Astrocyte (in vitro differentiated cells and primary cell): ENCODE data around the gene SYT8. TPM values are rescaled to one million over a fixed set of nuclear protein-coding genes. Genes with fewer than 3 reads are reported as not detected.
A peak's percentile ranks its signal among the peaks of the same experiment; 100 is the strongest.

Source experiments
- DNase-seq: peaks from one replicate; pipeline ENCODE4 v3.0.0-alpha.2; 2010; ENCODE audit warnings: low read depth
- FAIRE-seq: peaks from 2 replicates; lab custom pipeline; 2011; peaks lifted over from hg19 to GRCh38; lab: Jason Lieb, UNC
- H2AFZ ChIP-seq: 2 replicates; pipeline ENCODE4 v1.6.0; 2012; ENCODE audit warnings: low read depth, low read length, inconsistent platforms
- H3K27ac ChIP-seq: 2 replicates; pipeline ENCODE4 v1.5.1; 2011; ENCODE audit warnings: low read depth, low read length, inconsistent platforms
- H3K27me3 ChIP-seq: 2 replicates; pipeline ENCODE4 v1.6.0; 2011; ENCODE audit warnings: low read length, inconsistent platforms; ENCODE audit not compliant: insufficient read depth
- H3K36me3 ChIP-seq: 2 replicates; pipeline ENCODE4 v1.5.1; 2011; ENCODE audit warnings: low read length, inconsistent platforms; ENCODE audit not compliant: insufficient read depth
- H3K4me1 ChIP-seq: 2 replicates; pipeline ENCODE4 v1.5.1; 2011; ENCODE audit warnings: low read length, inconsistent platforms; ENCODE audit not compliant: insufficient read depth
- H3K4me2 ChIP-seq: 2 replicates; pipeline ENCODE4 v1.6.0; 2012; ENCODE audit warnings: low read length, inconsistent platforms
- H3K4me3 ChIP-seq: 2 replicates; pipeline ENCODE4 v1.5.1; 2011; ENCODE audit warnings: low read depth, mild to moderate bottlenecking, low read length, inconsistent platforms; ENCODE audit not compliant: insufficient read depth
- H3K79me2 ChIP-seq: 2 replicates; pipeline ENCODE4 v1.6.0; 2012; ENCODE audit warnings: mild to moderate bottlenecking, low read length, inconsistent platforms; ENCODE audit not compliant: insufficient read depth
- H3K9ac ChIP-seq: 2 replicates; pipeline ENCODE4 v1.6.0; 2012; ENCODE audit warnings: mild to moderate bottlenecking, low read length, inconsistent platforms
- H3K9me3 ChIP-seq: 2 replicates; pipeline ENCODE4 v1.5.1; 2012; ENCODE audit warnings: low read depth, mild to moderate bottlenecking, low read length, inconsistent platforms; ENCODE audit not compliant: insufficient read depth
- H4K20me1 ChIP-seq: 2 replicates; pipeline ENCODE4 v1.6.0; 2012; ENCODE audit warnings: low read length, inconsistent platforms; ENCODE audit not compliant: insufficient read depth
- H3K27ac Mint-ChIP-seq: one replicate; pipeline ENCODE4 v1.8.0; 2021; ENCODE audit warnings: mild to moderate bottlenecking, mixed read lengths; ENCODE audit not compliant: unreplicated experiment
- H3K27me3 Mint-ChIP-seq: one replicate; pipeline ENCODE4 v1.8.0; 2021; ENCODE audit warnings: low read depth, mixed read lengths; ENCODE audit not compliant: unreplicated experiment
- H3K36me3 Mint-ChIP-seq: one replicate; pipeline ENCODE4 v1.8.0; 2021; ENCODE audit warnings: low read depth, mixed read lengths; ENCODE audit not compliant: unreplicated experiment
- H3K4me1 Mint-ChIP-seq: one replicate; pipeline ENCODE4 v1.8.0; 2021; ENCODE audit warnings: low read depth, mixed read lengths; ENCODE audit not compliant: unreplicated experiment
- H3K4me3 Mint-ChIP-seq: one replicate; pipeline ENCODE4 v1.8.0; 2021; ENCODE audit warnings: mild to moderate bottlenecking, moderate library complexity, mixed read lengths; ENCODE audit not compliant: unreplicated experiment
- H3K9me3 Mint-ChIP-seq: one replicate; pipeline ENCODE4 v1.8.0; 2021; ENCODE audit warnings: mild to moderate bottlenecking, mixed read lengths; ENCODE audit not compliant: unreplicated experiment
- CTCF ChIP-seq: IDR thresholded peaks from 2 replicates; pipeline ENCODE4 v1.5.1; 2011; ENCODE audit warnings: low read depth, mild to moderate bottlenecking, inconsistent platforms, low read length, moderate library complexity; ENCODE audit not compliant: insufficient read depth
- EZH2 ChIP-seq: IDR thresholded peaks from 2 replicates; pipeline ENCODE4 v1.6.1; 2012; ENCODE audit warnings: mild to moderate bottlenecking, low read length, inconsistent platforms; ENCODE audit not compliant: insufficient read depth
- total RNA-seq: library from RNA; stranded (reverse); gene quantifications from 2 replicates; pipeline ENCODE4 v1.2.1, GENCODE V29; 2021

The SYT8 gene
- total RNA-seq, 1 donor from 2014 or later = 0.36 TPM

DNA sequence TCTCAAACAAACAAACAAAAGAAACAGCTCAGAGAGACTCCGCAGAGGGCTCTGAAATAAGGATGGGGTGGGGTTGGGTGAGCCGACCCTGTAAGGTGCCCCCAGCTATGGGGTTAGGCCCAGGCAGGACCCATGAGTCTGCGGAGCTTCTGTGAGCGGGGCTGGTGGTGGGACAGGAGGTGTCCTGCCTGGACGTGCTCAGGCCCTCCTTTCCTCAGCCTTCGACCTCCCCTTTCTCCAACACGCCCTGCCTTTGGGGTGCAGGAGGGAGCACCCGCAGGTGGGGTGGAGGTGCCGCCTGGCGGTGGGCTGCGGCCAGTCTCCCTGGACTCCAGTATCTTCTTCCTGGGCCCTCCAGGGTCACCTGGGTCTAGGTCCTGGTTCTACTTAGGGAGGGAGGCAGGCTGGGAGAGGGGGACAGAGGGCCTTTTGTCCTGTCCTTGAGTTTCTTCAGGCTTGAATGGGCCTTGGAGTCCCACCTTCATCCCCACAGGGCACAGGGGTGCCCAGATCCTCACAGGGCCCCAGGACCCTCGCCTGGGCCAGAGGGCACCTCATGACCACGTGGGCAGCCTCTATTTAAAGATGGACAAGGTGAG, 44.7 kb downstream of the SYT8 start:
- no peak for DNase-seq

DNA sequence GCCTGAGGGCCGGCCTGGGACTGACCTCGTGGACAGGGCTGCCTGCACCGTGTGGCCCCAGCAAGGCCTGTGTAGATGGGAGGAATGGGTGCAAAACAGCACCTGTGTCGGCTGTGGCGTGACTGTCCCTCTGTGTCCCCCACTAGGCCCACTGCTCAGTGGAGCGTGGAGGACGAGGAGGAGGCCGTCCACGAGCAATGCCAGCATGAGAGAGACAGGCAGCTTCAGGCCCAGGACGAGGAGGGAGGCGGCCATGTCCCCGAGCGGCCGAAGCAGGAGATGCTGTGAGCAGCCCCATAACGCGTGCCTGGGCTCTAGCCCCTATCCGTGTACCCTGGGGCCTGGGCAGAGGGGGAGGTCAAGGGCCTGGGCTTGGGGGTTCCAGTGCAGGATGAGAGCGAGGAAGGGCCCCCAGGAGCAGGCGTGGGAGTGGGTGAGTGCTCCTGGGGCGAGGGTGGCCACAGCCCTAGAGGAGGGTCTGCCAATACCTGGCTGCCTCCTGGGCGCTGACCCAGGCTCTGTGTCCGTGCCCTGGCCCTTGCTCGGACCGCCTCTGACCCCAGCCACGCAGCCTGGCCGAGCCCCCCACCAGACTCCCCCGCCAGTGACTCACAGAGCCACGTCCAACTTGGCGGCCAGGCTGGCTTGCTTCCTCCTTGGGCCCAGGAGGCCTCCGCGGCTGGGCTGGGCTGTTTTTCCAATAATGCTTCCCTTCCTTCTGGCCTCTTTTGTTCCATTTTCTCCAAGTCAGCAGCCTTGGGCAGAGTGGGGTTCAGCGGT, 45.3 kb downstream of the SYT8 start:
- H3K36me3 Mint-ChIP-seq = no peaks in the 10 kb centered on the region
- H3K27ac Mint-ChIP-seq = peak overlapping the region; percentile 53
- Histone ChIP-seq H3K9ac (peak overlapping the region; percentile 58), H3K36me3 (no peaks in the 10 kb centered on the region), H2AFZ (peak overlapping the region; percentile 77), H3K4me3 (no peak overlapping the region), H3K9me3 (no peaks in the 10 kb centered on the region), H3K4me2 (no peak overlapping the region), H3K4me1 (peaks cover 8% of the 10 kb centered on the region), H3K27me3 (peaks cover 2% of the 10 kb centered on the region), H4K20me1 (no peaks in the 10 kb centered on the region), H3K79me2 (no peaks in the 10 kb centered on the region), H3K27ac (no peak overlapping the region)
- no peak overlapping the region for H3K4me3 Mint-ChIP-seq
- DNase-seq (peak; percentile 13), FAIRE-seq (no peak)
- H3K4me1 Mint-ChIP-seq = no peaks in the 10 kb centered on the region
- TF ChIP-seq CTCF (no peak), EZH2 (no peak)
- no peaks in the 10 kb centered on the region for H3K9me3 Mint-ChIP-seq
- H3K27me3 Mint-ChIP-seq = no peaks in the 10 kb centered on the region

More for the DNA sequence above, 44.7 kb downstream of the SYT8 start:
- no peak overlapping the region for H3K27ac Mint-ChIP-seq
- Histone ChIP-seq H2AFZ (no peak overlapping the region), H3K9me3 (no peaks in the 10 kb centered on the region), H4K20me1 (no peaks in the 10 kb centered on the region), H3K4me3 (no peak overlapping the region), H3K27me3 (peaks cover under 1% of the 10 kb centered on the region), H3K9ac (no peak overlapping the region), H3K4me1 (peaks cover 8% of the 10 kb centered on the region), H3K4me2 (no peak overlapping the region), H3K36me3 (no peaks in the 10 kb centered on the region), H3K27ac (no peak overlapping the region), H3K79me2 (no peaks in the 10 kb centered on the region)
- FAIRE-seq = no peak
- H3K27me3 Mint-ChIP-seq = no peaks in the 10 kb centered on the region
- no peaks in the 10 kb centered on the region for H3K9me3 Mint-ChIP-seq
- H3K4me3 Mint-ChIP-seq = no peak overlapping the region
- no peaks in the 10 kb centered on the region for H3K36me3 Mint-ChIP-seq
- no peaks in the 10 kb centered on the region for H3K4me1 Mint-ChIP-seq
- TF ChIP-seq CTCF (no peak), EZH2 (no peak)
